T-helper 17 cell (primary cell): ENCODE results near the gene MAPKAP1. TPM values are rescaled to one million over a fixed set of nuclear protein-coding genes. Genes with fewer than 3 reads are reported as not detected.

Source experiments
- ATAC-seq: fragments of 150-1000 bp; cut with Tn5 transposase; 2 replicates; pipeline ENCODE4 v1.10.0; 2021; ENCODE audit warnings: mild to moderate bottlenecking, moderate library complexity
- DNase-seq, 3 donors: peaks; one replicate each; pipeline versions ENCODE4 v3.0.0 to v3.0.0-alpha.2; 2020 to 2021
- H3K9me3 ChIP-seq: one replicate; pipeline ENCODE4 v1.7.0; 2013; ENCODE audit warnings: low read length, mild to moderate bottlenecking; ENCODE audit not compliant: control insufficient read depth, poor library complexity, severe bottlenecking
- H3K27ac Mint-ChIP-seq: one replicate; pipeline ENCODE4 v1.8.0; 2022; ENCODE audit warnings: mild to moderate bottlenecking, moderate library complexity, mixed read lengths
- H3K27me3 Mint-ChIP-seq: one replicate; pipeline ENCODE4 v1.8.0; 2022; ENCODE audit warnings: mixed read lengths
- H3K36me3 Mint-ChIP-seq: one replicate; pipeline ENCODE4 v1.8.0; 2022; ENCODE audit warnings: low read depth, mixed read lengths
- H3K4me1 Mint-ChIP-seq: one replicate; pipeline ENCODE4 v1.8.0; 2022; ENCODE audit warnings: mild to moderate bottlenecking, mixed read lengths
- H3K4me3 Mint-ChIP-seq: one replicate; pipeline ENCODE4 v1.8.0; 2022; ENCODE audit warnings: mild to moderate bottlenecking, moderate library complexity, mixed read lengths
- total RNA-seq, 4 donors: library from RNA in 2 of 4; stranded (reverse) in 2 of 4; gene quantifications; one replicate each; pipeline ENCODE4 v1.2.3 and lab custom pipeline; 2022 to 2026

Gene MAPKAP1
- total RNA-seq, 2 donors from 2014 or later, result 46.6 to 52.9 TPM

DNA sequence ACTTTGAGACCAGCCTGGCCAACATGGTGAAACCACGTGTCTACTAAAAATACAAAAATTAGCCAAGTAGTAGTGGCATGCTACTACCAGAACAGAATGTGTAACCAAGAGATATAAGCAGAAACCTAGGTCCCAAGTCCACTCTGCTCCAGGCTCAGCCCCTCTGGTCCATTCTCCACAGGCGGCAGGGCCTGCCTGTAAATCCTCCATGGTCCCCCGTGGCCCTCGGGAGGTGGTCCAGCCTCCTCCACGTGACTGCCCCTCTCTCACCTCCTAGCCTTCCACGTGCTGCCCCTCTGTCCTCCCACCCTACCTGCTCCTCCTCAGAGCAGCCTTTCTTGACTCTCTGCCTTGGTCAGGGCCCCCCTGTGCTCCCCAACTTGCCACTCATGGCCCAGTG is 318.0 kb downstream of the MAPKAP1 start:
- no peaks in the 10 kb centered on the region for H3K36me3 Mint-ChIP-seq
- ATAC-seq (no peak), DNase-seq (no peak)
- peaks cover 21% of the 10 kb centered on the region for H3K27me3 Mint-ChIP-seq
- H3K4me1 Mint-ChIP-seq, result no peaks in the 10 kb centered on the region
- H3K4me3 Mint-ChIP-seq, result no peak overlapping the region
- no peak overlapping the region for H3K27ac Mint-ChIP-seq
- H3K9me3 ChIP-seq, result no peaks in the 10 kb centered on the region

DNA sequence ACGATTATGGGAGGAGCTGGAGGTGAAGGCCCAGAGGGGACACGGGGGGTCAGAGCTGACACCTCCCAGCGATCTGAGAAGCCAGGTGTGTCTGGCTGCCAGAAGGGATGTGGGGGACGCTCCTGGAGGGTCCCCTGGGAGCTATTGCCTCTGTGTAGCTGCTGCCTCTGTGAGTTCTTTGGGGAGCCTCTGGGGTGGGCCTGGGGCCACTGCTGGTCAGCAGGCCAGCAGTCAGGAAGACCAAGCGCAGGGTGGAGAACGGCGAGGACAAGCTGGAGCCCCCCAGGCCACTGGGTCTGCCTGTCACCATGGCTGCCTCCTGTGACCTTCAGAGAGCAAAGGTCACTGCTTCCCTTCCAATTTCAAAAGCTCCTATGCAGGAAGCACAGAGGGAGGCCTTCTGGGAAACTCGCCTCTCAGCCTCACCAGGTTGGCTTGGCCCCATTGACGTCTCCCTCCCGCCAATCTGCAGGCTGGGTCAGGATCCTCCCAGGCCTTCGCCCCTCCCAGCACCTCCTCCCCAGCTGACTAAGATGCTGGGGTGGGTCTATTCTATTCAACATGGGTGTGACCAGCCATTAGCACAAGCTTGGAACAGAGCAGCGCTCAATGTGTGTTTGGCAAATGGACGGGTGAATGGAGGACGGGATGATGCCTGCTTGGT is 319.0 kb downstream of the MAPKAP1 start:
- H3K27ac Mint-ChIP-seq, result no peak overlapping the region
- DNase-seq (no peak), ATAC-seq (no peak)
- no peaks in the 10 kb centered on the region for H3K9me3 ChIP-seq
- peaks cover 21% of the 10 kb centered on the region for H3K27me3 Mint-ChIP-seq
- no peak overlapping the region for H3K4me3 Mint-ChIP-seq
- H3K36me3 Mint-ChIP-seq, result no peaks in the 10 kb centered on the region
- no peaks in the 10 kb centered on the region for H3K4me1 Mint-ChIP-seq

Other genes starting within 250 kb of the MAPKAP1 start
- 10 to 100 TPM; 15.5 to 18.6 TPM for gene PBX3, start 40.2 kb upstream of the MAPKAP1 start, total RNA-seq